Embryonic facial prominence (tissue), 1 donor: ENCODE results near the gene C1QTNF2.
A peak's percentile ranks its signal among the peaks of the same experiment; 100 is the strongest.

Experiments
- DNase-seq: peaks from one replicate; pipeline ENCODE4 v3.0.0-alpha.2; 2016; ENCODE audit errors: extremely low spot score

The C1QTNF2 gene

GRCh38 chr5:160371294-160371693, 868 bp upstream of the C1QTNF2 start:
- DNase-seq: no peak

GRCh38 chr5:160370713-160371034, 248 bp upstream of the C1QTNF2 start:
- DNase-seq: no peak

- DNase-seq: no peak
Measured at GRCh38 chr5:160367885-160368284, 2.5 kb downstream of the C1QTNF2 start.

- no peak for DNase-seq
Measured at GRCh38 chr5:160367261-160367660, 3.2 kb downstream of the C1QTNF2 start.

- DNase-seq: no peak
Measured at GRCh38 chr5:160366230-160366629, 4.2 kb downstream of the C1QTNF2 start.

- no peak for DNase-seq
Measured at GRCh38 chr5:160363660-160364395, 6.6 kb downstream of the C1QTNF2 start.

- DNase-seq: peak; percentile 73
Measured at GRCh38 chr5:160363211-160363610, 7.2 kb downstream of the C1QTNF2 start.

GRCh38 chr5:160361624-160362228, 8.7 kb downstream of the C1QTNF2 start:
- no peak for DNase-seq

- DNase-seq: no peak
Measured at GRCh38 chr5:160360310-160360709, 10.1 kb downstream of the C1QTNF2 start.

- DNase-seq: no peak
Measured at GRCh38 chr5:160359816-160360215, 10.6 kb downstream of the C1QTNF2 start.

- DNase-seq: peak; percentile 78
Measured at GRCh38 chr5:160359242-160359641, 11.2 kb downstream of the C1QTNF2 start.

GRCh38 chr5:160357861-160358411, 12.5 kb downstream of the C1QTNF2 start:
- no peak for DNase-seq

GRCh38 chr5:160357394-160357793, 13.0 kb downstream of the C1QTNF2 start:
- no peak for DNase-seq

GRCh38 chr5:160356550-160357347, 13.7 kb downstream of the C1QTNF2 start:
- DNase-seq: no peak

- no peak for DNase-seq
Measured at GRCh38 chr5:160354666-160355065, 15.8 kb downstream of the C1QTNF2 start.

- no peak for DNase-seq
Measured at GRCh38 chr5:160353379-160353778, 17.0 kb downstream of the C1QTNF2 start.

- DNase-seq: no peak
Measured at GRCh38 chr5:160352308-160352707, 18.1 kb downstream of the C1QTNF2 start.

- DNase-seq: no peak
Measured at GRCh38 chr5:160349935-160350303, 20.5 kb downstream of the C1QTNF2 start.

- no peak for DNase-seq
Measured at GRCh38 chr5:160349249-160349934, 21.0 kb downstream of the C1QTNF2 start.

- DNase-seq: no peak
Measured at GRCh38 chr5:160348080-160348479, 22.3 kb downstream of the C1QTNF2 start.

GRCh38 chr5:160347448-160347847, 23.0 kb downstream of the C1QTNF2 start:
- no peak for DNase-seq

- DNase-seq: no peak
Measured at GRCh38 chr5:160342413-160342941, 27.9 kb downstream of the C1QTNF2 start.
